CD14-positive monocyte (primary cell): ENCODE measurements around the gene PRKCA. TPM values are rescaled to one million over a fixed set of nuclear protein-coding genes. Genes with fewer than 3 reads are reported as not detected.

Experiments used
- DNase-seq, 3 donors: peaks; one replicate each; pipeline ENCODE4 v3.0.0-alpha.2; 2011 to 2022
- H2AFZ ChIP-seq: 2 replicates; pipeline ENCODE4 v1.6.0; 2012; ENCODE audit warnings: mild to moderate bottlenecking, low read depth, low read length, inconsistent platforms; ENCODE audit not compliant: insufficient read depth, poor library complexity, severe bottlenecking
- H3K27ac ChIP-seq, 2 donors: 1 replicate in 1 of 2; 2 replicates in 1 of 2; pipeline ENCODE4 v1.5.1; 2012 to 2013; ENCODE audit warnings: low read length in 2 of 2, control low read depth in 1 of 2, inconsistent platforms in 1 of 2, low read depth in 1 of 2, mild to moderate bottlenecking in 1 of 2
- H3K27me3 ChIP-seq, 2 donors: one replicate each; pipeline versions ENCODE4 v1.6.0 to v1.6.1; 2011 to 2013; ENCODE audit warnings: low read length in 2 of 2; ENCODE audit not compliant: control insufficient read depth in 2 of 2, insufficient read depth in 2 of 2
- H3K36me3 ChIP-seq, 2 donors: replicated peaks in 1 of 2; 1 replicate in 1 of 2; 2 replicates in 1 of 2; pipeline versions ENCODE4 v1.5.1 to v1.6.1; 2012 to 2013; ENCODE audit warnings: low read length in 2 of 2, control low read depth in 1 of 2, inconsistent platforms in 1 of 2, mild to moderate bottlenecking in 1 of 2; ENCODE audit not compliant: insufficient read depth in 2 of 2, control insufficient read depth in 1 of 2
- H3K4me1 ChIP-seq, 2 donors: 1 replicate in 1 of 2; 2 replicates in 1 of 2; pipeline versions ENCODE4 v1.5.1 to v1.6.1; 2012 to 2013; ENCODE audit warnings: low read length in 2 of 2, control low read depth in 1 of 2, inconsistent platforms in 1 of 2, mild to moderate bottlenecking in 1 of 2, moderate library complexity in 1 of 2; ENCODE audit not compliant: insufficient read depth in 2 of 2, control insufficient read depth in 1 of 2
- H3K4me2 ChIP-seq: replicated peaks from 2 replicates; pipeline ENCODE3; 2012; ENCODE audit warnings: low read length, moderate library complexity, mild to moderate bottlenecking; ENCODE audit not compliant: poor library complexity, severe bottlenecking; ENCODE audit errors: extremely low read depth
- H3K4me3 ChIP-seq, 3 experiments: fragments of 200-600 bp in 1 of 3; sonication (generic) in 1 of 3; replicated peaks in 1 of 3; 1 replicate in 2 of 3; 2 replicates in 1 of 3; pipeline ENCODE4 v1.5.1; 2011 to 2013; ENCODE audit warnings: low read length in 3 of 3, mild to moderate bottlenecking in 3 of 3, control low read depth in 2 of 3, low read depth in 2 of 3, inconsistent platforms in 1 of 3, moderate library complexity in 1 of 3
- H3K79me2 ChIP-seq: 2 replicates; pipeline ENCODE4 v1.6.0; 2012; ENCODE audit warnings: mild to moderate bottlenecking, control low read depth, inconsistent platforms, low read length, moderate library complexity; ENCODE audit not compliant: insufficient read depth
- H3K9ac ChIP-seq: 2 replicates; pipeline ENCODE4 v1.6.0; 2017; ENCODE audit warnings: low read length, mild to moderate bottlenecking; ENCODE audit not compliant: insufficient read depth, poor library complexity, severe bottlenecking
- H3K9me3 ChIP-seq, 2 donors: replicated peaks in 1 of 2; 1 replicate in 1 of 2; 2 replicates in 1 of 2; pipeline versions ENCODE4 v1.5.1 to v1.6.1; 2012 to 2013; ENCODE audit warnings: low read length in 2 of 2, control low read depth in 1 of 2; ENCODE audit not compliant: control insufficient read depth in 1 of 2, insufficient read depth in 1 of 2
- H4K20me1 ChIP-seq: 2 replicates; pipeline ENCODE4 v1.6.0; 2012; ENCODE audit warnings: mild to moderate bottlenecking, low read length, control low read depth, moderate library complexity; ENCODE audit not compliant: insufficient read depth
- H3K27ac Mint-ChIP-seq, 7 donors: one replicate each; pipeline ENCODE4 v1.8.0; 2020; ENCODE audit warnings: mild to moderate bottlenecking in 7 of 7, mixed read lengths in 7 of 7, moderate library complexity in 6 of 7, inconsistent platforms in 2 of 7
- H3K27me3 Mint-ChIP-seq, 3 donors: one replicate each; pipeline ENCODE4 v1.8.0; 2021 to 2022; ENCODE audit warnings: low read depth in 3 of 3, mild to moderate bottlenecking in 3 of 3, mixed read lengths in 3 of 3, moderate library complexity in 3 of 3, inconsistent platforms in 1 of 3
- H3K36me3 Mint-ChIP-seq, 2 donors: one replicate each; pipeline ENCODE4 v1.8.0; 2020; ENCODE audit warnings: mixed read lengths in 2 of 2, inconsistent platforms in 1 of 2, mild to moderate bottlenecking in 1 of 2
- H3K4me1 Mint-ChIP-seq: one replicate; pipeline ENCODE4 v1.8.0; 2020; ENCODE audit warnings: mild to moderate bottlenecking, mixed read lengths
- H3K4me3 Mint-ChIP-seq, 2 donors: one replicate each; pipeline ENCODE4 v1.8.0; 2020; ENCODE audit warnings: mild to moderate bottlenecking in 2 of 2, mixed read lengths in 2 of 2, moderate library complexity in 1 of 2
- H3K9me3 Mint-ChIP-seq, 7 donors: one replicate each; pipeline ENCODE4 v1.8.0; 2020 to 2022; ENCODE audit warnings: mixed read lengths in 7 of 7, mild to moderate bottlenecking in 6 of 7, moderate library complexity in 6 of 7, inconsistent platforms in 2 of 7
- WGBS: methylation state at CpG from one replicate; pipeline ENCODE4 v1.1.5; 2013; ENCODE audit warnings: missing lambda C conversion rate; ENCODE audit not compliant: insufficient coverage; 5-methylcytosine and 5-hydroxymethylcytosine counted together
- intact Hi-C, 2 donors: fragments of 100-400 bp; cut with micrococcal nuclease; formaldehyde crosslinking; loops; one replicate each; pipeline versions ENCODE4 v1.15.0 to v1.15.1; 2023
- polyA plus RNA-seq, 3 donors: library from polyadenylated mRNA; depleted of rRNA in 1 of 3; unstranded in 2 of 3; stranded (reverse) in 1 of 3; fragments of 300-500 nt in 2 of 3; fragments of >200 nt in 1 of 3; fragmentation: Illumina TruSeq in 2 of 3; gene quantifications; 1 replicate in 2 of 3; 2 replicates in 1 of 3; pipeline ENCODE4 v1.2.3, GENCODE V29; 2012 to 2021
- TF ChIP-seq, protein P1 (sequence below): fragments of 200-600 bp; IDR thresholded peaks from one replicate; pipeline ENCODE4 v1.8.0; 2022; ENCODE audit warnings: antibody characterized with exemption, mild to moderate bottlenecking

PRKCA gene
- polyA plus RNA-seq, 3 donors, result 0.22 to 7.1 (median 0.30) TPM

DNA sequence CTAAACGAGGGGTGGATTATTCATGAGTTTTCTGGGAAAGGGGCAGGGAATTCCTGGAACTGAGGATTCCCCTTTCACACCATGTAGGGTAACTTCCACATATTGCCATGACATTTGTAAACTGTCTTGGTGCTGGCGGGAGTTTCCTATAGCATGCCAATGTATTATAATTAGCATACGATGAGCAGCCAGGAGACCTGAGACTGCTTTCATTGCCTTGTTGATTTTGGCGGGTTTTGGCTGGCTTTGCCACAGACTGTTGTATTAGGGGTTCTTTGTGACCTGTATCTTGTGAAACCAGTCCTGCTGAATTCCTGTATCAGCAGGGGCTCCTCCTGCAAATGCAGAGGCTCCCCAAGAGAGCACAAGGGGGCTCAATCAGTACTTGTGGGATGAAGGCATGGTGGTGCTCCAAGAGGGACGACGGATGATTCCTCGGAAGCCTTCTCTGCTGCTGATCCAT, 428.1 kb downstream of the PRKCA start:
- no peak overlapping the region for H3K27ac Mint-ChIP-seq
- DNase-seq, result no peak
- intact Hi-C loops, result no loop called here
- H3K27me3 Mint-ChIP-seq, result peaks cover 0 to 4% (median 2%) of the 10 kb centered on the region in 3 donors
- H3K27me3 ChIP-seq, result no peaks in the 10 kb centered on the region
- H3K4me1 ChIP-seq, result no peaks in the 10 kb centered on the region
- peaks cover 29 to 49% of the 10 kb centered on the region in 2 donors for H3K36me3 Mint-ChIP-seq
- H3K4me1 Mint-ChIP-seq, result no peaks in the 10 kb centered on the region
- peaks cover 0 to 2% (median 0%) of the 10 kb centered on the region in 7 donors for H3K9me3 Mint-ChIP-seq
- peaks cover 9 to 31% of the 10 kb centered on the region in 2 donors for H3K36me3 ChIP-seq
- 96% methylated on average over 3 of the region's 7 CpGs for WGBS
- H3K4me3 ChIP-seq, result no peak overlapping the region
- H3K4me2 ChIP-seq, result no peak overlapping the region
- no peak overlapping the region for H3K9ac ChIP-seq
- no peaks in the 10 kb centered on the region for H3K79me2 ChIP-seq
- TF ChIP-seq, protein P1, sequence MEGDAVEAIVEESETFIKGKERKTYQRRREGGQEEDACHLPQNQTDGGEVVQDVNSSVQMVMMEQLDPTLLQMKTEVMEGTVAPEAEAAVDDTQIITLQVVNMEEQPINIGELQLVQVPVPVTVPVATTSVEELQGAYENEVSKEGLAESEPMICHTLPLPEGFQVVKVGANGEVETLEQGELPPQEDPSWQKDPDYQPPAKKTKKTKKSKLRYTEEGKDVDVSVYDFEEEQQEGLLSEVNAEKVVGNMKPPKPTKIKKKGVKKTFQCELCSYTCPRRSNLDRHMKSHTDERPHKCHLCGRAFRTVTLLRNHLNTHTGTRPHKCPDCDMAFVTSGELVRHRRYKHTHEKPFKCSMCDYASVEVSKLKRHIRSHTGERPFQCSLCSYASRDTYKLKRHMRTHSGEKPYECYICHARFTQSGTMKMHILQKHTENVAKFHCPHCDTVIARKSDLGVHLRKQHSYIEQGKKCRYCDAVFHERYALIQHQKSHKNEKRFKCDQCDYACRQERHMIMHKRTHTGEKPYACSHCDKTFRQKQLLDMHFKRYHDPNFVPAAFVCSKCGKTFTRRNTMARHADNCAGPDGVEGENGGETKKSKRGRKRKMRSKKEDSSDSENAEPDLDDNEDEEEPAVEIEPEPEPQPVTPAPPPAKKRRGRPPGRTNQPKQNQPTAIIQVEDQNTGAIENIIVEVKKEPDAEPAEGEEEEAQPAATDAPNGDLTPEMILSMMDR, result no peak
- no peak overlapping the region for H3K27ac ChIP-seq
- no peaks in the 10 kb centered on the region for H4K20me1 ChIP-seq
- no peak overlapping the region for H3K4me3 Mint-ChIP-seq
- H2AFZ ChIP-seq, result no peak overlapping the region
- no peaks in the 10 kb centered on the region for H3K9me3 ChIP-seq

DNA sequence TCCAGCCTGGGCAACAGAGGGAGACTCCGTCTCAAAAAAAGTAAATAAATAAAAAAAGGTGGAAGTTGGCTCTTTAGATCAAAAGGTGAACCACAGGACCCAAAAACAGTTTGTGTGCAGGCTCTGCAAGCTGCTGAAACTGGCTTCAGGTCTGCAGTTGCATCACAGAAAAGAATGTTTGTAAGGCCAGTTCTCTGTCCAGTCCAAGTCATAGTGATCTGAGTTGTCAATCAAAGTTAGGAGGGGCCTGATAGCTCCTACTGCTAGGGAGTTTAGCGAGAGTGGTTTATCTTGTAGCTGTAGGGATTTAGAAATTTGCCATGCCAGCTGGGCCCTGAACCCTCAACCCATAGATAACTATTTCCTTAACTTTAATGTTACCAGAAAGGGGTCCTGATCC, 431.3 kb downstream of the PRKCA start:
- no peak for DNase-seq
- H3K27ac ChIP-seq, result no peak overlapping the region
- Mint-ChIP-seq H3K4me1 (no peaks in the 10 kb centered on the region), H3K4me3 (no peak overlapping the region), H3K27me3 (peaks cover 0 to 2% (median 0%) of the 10 kb centered on the region in 3 donors), H3K9me3 (peaks cover 0 to 2% (median 0%) of the 10 kb centered on the region in 7 donors), H3K36me3 (peaks cover 51 to 71% of the 10 kb centered on the region in 2 donors), H3K27ac (no peak overlapping the region)
- no peaks in the 10 kb centered on the region for H3K79me2 ChIP-seq
- no peaks in the 10 kb centered on the region for H3K4me1 ChIP-seq
- WGBS, result 100% methylated on average over 1 of the region's 2 CpGs
- no peaks in the 10 kb centered on the region for H3K9me3 ChIP-seq
- H3K36me3 ChIP-seq, result peaks cover 24 to 61% of the 10 kb centered on the region in 2 donors
- no peak overlapping the region for H3K4me2 ChIP-seq
- no peak overlapping the region for H3K4me3 ChIP-seq
- TF ChIP-seq, protein P1, result no peak
- H3K27me3 ChIP-seq, result no peaks in the 10 kb centered on the region
- no peak overlapping the region for H3K9ac ChIP-seq
- H2AFZ ChIP-seq, result no peak overlapping the region
- no peaks in the 10 kb centered on the region for H4K20me1 ChIP-seq
- intact Hi-C loops, result no loop called here
